GM19239 (cell line): ENCODE results near the gene AGFG2.

Source experiments
- DNase-seq: peaks from one replicate; pipeline ENCODE4 v3.0.0; 2011; ENCODE audit warnings: low spot score; ENCODE audit not compliant: insufficient read length
- FAIRE-seq: peaks from 2 replicates; lab custom pipeline; 2011; peaks lifted over from hg19 to GRCh38; lab: Jason Lieb, UNC

The AGFG2 gene

DNA sequence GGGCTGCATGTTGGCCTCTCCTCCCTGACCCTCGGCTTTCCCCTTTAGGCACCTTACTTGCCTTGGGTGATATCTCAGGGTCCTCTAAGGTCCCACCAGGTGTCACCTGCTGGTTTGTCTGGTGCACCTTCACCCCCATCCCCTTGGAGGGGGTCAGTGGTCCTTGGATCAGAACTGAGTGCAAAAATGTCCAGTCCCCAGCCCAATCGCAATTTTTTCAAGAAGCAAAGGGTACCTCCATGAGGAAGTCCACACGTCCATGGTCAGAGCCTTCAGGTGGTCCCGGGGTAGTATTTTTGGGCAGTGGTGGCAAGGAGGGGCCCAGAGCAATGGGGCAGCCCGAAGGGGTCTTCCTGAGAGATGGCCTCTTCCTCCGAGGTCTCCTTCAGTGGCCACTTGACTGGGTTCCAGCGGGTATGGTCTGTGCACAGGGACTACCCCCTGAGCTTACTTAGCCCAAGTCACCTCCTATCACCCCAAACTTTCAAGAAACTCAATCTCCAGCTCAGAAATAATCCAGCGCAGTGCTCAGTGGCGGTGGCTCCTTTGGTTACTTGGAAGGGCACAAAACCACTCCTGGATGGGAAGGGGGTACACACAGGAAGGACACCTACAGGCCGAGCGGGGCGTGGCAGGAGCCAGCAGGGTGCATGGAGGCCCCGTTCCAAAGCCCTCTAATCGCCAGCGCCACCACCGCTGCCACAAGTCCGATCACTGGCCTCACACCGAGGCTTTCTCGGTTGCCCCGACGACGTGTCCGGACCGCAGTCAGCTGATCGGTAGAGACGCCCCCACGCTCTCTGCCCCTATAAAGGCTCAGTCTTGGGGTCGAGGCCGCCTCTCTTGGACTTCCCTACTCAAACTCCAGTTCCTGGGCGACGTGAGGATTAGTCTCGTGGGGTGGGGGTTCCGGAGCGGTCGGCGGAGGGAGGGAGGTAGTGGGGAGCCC, 30.2 kb downstream of the AGFG2 start:
- FAIRE-seq (peak; percentile 90), DNase-seq (no peak)

DNA sequence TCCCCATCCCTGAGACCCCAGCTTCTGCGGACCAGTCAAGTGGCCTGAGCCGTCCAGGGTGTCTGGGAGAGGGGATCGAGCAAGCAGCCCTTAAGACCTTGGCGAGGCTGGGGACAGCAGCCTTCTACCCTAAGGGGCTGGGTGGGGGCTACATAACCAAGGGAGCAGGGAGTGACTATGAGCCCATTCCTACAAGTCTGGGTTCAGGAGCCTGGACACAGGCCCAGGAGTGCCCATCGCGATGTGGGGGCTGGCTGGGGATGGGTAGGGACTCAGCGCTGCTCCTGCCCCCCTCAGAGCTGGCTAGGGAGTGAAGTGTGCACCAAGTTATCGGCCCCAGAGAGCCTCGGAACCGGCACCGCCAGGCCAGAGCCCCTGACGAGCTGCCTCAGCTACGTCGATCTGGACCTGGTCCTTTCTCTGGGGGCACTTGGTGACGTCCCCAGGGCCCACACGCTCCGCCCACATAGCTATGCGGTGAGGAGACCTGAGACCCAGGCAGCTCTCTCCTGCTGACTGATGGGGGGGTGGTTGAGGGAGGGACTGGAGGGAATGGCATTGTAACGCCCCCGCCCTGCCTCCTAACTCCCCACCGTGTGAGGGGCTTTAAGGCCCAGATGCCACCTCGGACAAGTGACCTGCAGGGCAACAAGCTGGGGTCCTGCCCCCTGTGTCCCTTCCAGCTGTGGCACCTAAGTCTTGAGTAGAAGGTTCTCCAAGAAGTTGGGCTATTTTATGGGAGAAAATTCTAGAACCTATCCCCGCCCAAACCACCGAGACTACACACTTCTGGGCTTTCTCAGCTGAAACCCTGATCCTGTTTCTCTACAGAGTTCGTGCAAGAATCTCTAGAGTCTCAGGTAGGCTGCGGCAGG, 32.2 kb downstream of the AGFG2 start:
- FAIRE-seq (no peak), DNase-seq (no peak)

DNA sequence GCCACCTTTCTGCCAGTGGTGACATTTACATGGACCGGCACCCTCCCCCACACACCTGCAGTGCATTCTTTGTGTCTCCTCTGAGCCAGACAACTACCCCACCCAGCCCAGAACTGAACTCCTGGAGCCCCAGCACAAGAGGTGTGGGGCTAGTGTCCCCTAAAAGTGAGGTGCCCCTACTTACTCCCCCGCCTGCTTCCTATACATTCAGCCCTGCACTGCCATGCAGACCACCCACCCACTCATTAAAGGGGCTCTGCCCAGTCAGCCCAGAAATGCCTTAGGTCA, 32.8 kb downstream of the AGFG2 start:
- FAIRE-seq (no peak), DNase-seq (no peak)

DNA sequence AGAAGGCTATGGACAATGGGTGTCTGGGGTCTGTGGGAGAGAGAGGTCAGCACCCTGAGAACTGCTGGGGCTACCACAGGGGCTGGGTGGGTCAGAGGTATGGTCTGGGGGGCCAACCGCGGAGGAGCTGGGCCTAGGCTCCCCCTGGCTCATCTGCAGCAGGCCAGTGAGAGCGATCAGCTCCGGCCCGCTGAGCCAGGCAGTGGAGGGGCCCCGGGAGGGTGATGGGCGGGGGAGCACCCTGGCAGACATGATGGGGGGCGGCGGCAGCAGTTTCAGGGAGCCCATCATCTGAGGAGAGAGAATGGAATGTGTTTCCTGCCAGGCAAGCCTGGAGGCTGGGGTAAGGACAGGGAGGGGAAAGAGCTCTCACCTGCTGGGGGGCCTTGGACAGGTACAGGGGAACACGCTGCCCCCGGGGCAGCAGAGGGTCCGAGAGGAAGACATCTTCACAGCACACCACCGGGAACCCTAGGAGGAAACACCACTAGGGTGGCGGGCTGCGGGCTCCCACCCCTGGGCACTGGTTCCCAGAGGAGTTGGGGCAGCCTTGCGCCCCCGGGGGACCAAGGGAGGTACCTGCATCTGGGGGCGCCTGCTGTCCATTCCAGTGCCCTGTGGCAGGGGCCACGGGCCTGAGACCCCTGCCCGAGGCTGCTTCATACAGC, 33.4 kb downstream of the AGFG2 start:
- FAIRE-seq, result no peak

DNA sequence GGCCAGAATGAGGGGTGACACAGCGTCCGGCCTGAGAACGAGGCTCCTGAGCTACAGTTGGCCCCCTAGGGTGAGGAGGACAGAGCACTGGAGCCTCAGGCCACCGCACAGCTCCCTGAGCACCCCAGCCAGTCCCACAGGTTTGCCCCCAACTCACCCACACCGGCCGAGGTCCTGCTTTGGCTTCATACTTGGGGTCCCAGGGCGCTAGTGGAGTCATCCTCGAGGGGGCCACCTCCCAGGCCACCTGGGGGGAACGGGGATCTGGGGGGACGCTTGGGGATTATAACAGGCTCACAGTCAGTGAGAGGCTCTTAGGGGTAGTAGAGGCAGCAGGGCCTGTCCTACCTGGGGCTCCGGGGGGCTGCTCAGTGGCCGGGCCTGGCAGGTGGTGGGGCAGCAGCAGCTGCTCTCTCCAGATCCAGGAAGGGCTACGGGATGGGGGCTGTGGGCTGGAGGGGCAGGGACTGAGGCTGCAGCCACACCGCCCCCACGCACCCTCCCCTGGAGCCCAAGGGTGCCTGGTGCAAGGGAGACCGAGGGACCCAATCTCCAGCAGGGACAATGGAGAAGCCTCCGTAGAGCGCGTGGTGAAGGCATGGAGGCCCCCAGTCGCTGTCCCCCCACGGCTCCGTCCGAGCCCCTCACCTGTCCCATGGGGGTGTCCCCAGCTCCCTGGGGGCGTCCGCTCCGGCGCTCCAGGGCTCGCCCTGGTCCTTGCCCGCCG, 34.1 kb downstream of the AGFG2 start:
- DNase-seq (no peak), FAIRE-seq (no peak)

More for the DNA sequence above, 33.4 kb downstream of the AGFG2 start:
- DNase-seq, result no peak

DNA sequence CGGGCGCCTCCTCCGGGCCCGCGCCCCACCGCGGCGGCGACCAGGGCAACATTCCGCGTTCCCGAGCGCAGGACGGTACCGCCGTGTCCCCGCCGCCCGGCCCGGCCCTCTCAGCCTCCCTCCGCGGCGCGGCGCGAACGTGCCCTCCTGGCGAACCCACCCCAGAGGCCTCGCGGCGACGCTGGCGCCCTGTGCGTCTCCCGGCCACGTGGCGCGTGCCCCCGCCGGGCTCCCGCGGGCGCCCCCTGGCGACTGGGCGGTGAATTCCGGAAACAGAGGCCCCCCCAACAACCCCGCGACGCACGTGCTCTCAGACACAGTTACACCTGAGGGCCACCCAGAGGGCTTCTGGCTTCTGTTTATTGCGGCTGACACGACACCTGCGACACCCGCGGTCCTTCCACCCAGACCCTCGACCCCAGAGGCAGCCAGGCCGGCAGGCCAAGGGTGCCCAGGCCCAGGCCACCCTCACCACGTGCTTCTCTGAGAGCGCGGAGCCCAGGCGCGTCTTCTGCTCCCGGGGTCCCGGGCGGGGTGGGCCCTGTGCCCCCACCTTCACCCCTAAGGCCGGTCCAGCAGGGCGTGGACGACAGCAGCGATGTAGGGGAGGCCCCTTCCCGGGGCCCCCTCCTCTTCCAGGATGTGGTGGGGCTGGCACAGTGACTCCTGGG, 34.8 kb downstream of the AGFG2 start, which contains the start of gene SAP25:
Gene SAP25, minus strand, starts transcription at position 210 of the 671 bp plus-strand sequence. Its CDS starts 158 bp downstream, at position 52.
- FAIRE-seq (no peak), DNase-seq (no peak)

DNA sequence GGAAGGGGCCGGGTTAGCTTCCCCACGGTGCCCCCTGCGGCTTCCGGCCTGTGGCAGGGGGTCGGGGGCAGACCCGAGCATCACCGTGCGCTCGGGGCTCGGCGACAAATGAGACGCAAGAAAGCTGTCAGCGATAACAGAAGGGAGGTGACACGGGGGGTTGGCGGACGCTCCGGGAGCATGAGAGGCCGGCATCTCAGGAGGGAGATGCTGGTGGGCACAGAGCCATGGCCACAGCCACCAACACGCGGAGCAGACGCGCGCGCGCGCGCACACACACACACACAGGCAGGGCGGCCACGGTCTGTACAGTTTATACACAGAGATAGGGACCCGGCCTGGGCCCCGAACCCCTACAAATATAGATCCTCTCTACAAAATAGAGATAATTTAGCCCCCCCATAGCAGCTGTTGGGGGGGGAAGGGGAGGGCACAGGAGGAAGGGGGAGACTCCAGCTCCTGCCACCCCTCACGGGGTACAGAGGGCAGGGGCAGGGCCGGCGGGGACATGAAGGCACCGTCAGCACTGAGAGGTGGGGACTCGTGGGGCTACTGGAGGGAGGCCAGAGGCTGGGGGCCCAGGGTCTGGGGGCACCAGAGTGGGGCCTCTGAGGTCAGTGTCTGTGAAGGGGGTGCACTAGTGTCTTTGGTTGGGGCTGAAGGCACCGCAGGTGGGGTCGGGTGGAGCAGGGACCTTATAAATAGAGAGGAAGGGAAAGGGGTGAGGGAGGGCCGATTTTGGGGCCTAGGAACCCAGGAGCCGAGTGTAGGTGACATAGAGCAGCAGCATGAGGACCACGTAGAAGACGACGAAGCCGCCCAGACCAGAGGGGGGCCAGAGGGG, 35.6 kb downstream of the AGFG2 start:
- FAIRE-seq, result no peak
- no peak for DNase-seq

DNA sequence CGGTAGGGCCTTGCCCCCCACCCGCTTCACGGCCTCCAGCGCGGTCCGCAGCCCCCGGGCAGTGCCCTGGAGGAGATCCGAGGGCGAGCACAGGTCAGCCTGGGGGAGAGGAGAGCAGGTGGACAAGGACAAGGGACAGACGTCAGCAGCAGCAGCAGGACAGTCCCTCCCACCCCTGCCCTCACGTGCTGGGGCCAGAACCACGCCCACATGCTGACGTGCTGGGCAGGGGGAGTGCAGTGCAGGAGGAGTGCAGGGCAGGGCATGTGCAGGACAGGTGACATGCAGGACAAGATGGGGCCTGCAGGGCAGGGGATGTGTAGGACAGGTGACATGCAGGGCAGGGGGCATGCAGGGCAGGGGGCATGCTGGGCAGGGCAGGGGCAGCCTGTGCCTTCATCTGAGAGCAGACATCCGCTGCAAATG, 36.2 kb downstream of the AGFG2 start:
- DNase-seq (no peak), FAIRE-seq (no peak)

DNA sequence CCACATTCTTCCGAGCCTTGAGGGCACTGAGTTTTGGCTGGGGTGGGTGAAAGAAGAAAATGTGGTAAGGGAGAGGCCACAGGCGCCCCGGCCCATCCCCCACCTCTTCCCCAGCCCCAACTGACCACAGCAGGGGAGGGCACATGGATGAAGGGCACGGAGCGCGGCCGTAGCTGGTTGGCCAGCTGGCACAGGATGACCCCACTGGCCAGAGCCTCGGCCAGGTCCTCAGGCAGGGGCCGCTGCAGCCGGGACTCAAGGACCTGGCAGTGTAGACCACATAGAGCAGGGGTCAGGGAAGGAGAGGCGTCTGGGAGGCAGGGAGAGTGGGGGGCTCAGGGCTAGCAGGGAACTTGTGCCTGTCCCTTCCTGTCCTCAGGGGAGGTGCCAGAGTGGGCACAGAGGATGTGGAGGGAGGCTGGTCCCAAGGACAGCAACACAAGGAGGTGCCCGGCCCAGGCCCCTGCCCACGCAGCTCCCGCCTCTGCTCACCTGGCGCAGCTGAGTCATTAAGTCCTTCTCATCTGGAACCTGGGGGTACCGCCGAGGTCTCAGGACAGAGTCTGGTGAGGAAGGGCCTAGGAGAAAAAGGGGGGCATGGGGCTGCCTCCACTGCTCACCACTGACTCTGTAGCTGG, 36.9 kb downstream of the AGFG2 start:
- DNase-seq, result no peak
- FAIRE-seq, result no peak

DNA sequence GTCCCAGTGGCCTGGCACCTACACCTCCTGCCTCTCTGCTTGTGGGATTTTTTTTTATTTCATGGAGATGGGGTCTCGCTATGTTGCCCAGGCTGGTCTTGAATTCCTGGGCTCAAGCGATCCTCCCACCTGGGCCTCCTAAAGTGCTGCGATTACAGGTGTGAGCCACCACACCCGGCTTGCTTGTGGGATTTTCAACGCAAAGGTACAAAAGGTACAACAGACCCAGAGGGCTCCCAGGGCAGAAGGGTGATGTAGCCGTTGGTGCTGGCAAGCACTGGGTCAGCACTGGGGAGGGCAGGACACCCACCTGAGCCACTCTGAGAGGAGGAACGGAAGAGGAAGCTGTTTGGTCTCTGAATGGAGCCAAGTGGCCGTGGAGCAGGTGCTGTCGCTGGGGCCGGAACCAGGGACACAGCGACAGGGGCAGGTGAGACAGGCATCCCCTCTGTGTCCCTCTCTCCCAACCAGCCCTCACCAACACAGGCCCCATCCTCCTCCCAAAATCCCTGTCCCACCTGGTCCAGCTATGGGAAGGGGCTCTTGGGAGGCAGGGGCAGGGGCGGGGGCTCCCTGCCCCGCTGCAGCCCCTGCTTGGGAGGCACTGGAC, 37.5 kb downstream of the AGFG2 start:
- FAIRE-seq, result no peak
- DNase-seq, result no peak

DNA sequence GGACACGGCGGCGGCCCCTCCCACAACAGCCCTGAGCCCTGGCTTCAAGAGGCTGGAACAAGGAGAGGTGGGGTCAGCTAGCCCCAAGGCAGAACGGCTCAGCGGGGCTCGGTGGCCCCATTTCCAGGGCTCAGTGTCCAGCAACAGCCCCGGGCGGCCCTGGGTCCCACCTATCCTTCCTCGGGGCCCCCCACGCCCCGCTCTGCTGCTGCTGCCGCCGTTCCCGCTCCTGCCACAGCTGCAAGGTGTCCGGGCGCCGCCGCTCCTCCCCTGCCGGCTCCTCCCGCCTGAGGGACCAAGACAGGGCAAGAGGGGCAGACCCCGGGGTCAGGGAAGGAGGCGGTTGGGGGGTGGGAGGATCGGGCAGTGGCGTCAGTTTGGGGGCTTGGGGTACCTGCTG, 38.1 kb downstream of the AGFG2 start:
- no peak for FAIRE-seq
- DNase-seq, result no peak

DNA sequence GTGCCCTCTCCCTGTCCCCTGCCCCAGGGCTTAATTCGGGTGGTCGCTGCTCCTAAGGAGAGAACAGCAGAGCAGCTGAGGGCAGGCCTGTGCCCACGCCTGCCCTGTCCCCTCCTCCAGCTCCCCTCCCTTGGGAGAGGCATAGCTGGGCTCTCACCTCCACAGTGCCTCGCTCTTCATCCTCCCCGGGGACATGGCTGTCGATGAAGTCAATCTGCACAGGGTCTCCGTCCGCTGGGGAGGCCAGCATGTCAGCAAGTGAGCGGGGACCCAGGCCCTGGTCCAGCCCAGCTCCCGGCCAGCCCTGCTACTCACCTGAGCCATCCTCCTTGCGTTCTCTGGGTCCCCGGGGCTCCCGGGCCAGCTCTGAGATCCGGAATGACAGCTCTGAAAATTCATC, 38.5 kb downstream of the AGFG2 start:
- FAIRE-seq, result no peak
- DNase-seq, result no peak

DNA sequence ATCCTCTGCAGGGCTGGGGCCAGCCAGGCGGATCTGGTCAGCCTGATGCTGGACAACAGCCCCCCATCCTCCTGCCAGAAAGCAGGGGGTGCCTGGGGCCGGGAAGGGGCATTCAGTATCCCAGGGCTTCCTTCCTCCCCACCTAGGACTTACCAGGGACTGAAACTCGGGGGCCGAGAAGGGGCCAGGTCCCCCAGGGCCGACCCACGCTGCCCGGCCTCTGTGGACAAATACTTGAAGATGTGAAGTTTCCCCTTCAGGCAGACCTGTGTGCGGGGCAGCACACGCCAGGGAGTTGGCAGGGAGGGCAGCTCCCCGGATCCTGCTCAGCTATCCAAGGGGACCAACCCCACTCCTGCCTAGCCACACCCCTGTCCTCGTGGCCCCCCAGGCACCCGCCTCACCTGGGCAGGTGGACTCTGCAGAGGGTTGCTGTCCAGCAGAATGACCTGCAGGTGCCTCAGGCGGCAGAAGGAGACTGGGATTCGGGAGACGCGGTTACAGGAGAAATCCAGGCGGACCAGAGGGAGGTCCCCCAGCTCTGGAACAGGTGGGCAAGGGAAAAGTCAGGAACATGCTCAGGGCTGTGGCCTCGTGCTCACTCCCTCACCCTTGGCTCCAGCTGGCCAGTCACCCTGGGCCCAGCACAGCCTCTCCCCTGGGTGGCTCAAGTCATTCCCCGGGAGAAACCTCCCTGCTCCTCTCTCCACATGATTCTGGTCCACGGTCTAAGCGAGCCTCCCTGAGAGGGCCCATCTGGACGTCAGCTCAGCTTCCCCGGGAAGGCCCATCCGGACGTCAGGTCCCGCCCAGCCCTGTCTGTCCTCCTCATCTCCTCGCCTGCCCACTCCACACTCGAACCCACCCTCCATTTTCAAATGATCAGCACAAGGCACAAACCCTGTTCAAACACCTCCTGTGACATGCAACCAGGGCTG, 39.5 kb downstream of the AGFG2 start:
- FAIRE-seq (no peak), DNase-seq (no peak)

DNA sequence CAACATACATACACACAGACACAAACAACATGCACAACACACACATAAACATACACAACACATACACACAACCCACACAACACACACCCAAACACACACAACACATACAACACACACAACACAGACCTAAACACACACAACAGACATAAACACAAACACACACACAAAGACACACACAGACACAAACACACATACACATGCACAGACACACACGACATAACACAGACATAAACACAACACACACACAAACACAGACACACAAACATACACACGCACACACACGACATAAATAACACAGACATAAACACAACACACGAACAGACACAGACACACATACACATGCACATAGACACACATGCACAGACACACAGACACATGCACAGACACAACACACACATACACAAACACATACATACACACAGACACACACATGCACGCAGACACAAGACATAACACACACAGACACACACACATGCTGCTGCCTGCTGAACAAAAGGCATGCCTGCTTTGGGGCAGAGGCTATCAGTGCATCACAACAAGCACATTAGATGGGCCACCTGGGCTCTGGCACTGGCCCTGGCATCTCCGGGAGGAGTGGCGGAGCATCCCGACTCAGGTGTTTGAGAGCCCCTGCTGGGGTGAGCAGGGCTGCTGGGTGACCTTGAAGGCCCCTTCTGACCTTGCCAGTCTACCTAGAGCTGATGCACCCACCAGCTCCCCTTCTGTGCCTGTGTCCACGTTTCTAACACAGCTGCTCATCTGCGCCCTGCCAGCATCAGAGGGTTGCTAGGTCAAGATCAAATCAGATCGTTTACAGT, 41.7 kb downstream of the AGFG2 start:
- DNase-seq (no peak), FAIRE-seq (no peak)

DNA sequence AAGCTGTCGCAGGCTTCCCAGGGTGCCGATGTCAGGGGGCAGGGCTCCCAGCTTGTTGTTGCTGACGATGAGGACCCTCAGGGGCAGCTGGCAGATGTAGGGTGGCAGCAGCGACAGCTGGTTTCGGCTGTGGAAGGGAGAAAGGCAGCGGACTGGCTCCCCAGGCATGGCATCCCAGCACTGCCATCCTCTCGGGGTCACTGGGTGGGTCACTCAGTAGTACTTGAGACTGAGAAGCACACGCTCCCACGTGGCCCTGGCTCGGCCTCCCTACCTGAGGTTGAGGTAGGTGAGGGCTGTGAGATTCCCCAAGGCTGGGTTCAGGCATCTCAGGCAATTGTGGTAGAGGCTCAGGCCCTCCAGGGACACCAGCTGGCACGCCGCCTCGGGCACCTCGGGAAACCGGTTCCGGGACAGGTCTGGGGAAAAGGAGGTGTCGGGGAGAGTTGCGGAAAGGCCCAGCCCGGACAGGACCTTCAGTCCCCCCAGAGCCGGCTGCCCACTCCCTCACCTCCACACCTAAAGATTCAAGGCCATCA, 43.1 kb downstream of the AGFG2 start:
- DNase-seq, result no peak
- no peak for FAIRE-seq

DNA sequence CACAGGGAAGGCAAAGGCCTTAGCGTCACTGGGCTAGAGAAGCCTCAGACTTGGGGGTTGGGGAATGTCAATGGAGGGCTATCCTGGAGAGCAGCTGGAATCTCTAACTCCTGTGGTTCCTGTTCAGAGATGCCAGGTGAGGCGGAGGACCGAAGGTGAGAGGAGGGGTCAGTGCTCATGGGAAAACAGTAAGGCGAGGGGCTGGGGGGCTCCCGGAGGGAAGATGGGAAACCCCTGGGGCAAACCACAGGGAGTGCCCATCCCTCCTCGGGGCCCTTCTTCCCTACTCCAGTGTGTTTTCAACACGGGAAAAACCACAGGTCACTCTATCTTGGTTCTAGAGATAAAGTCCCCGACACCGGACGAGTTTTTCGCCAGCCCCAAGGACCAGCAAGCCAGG, 43.6 kb downstream of the AGFG2 start:
- FAIRE-seq, result no peak
- DNase-seq, result no peak
